ENCODE results near the gene PF4V1.

The PF4V1 gene, protein sequence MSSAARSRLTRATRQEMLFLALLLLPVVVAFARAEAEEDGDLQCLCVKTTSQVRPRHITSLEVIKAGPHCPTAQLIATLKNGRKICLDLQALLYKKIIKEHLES

DNA sequence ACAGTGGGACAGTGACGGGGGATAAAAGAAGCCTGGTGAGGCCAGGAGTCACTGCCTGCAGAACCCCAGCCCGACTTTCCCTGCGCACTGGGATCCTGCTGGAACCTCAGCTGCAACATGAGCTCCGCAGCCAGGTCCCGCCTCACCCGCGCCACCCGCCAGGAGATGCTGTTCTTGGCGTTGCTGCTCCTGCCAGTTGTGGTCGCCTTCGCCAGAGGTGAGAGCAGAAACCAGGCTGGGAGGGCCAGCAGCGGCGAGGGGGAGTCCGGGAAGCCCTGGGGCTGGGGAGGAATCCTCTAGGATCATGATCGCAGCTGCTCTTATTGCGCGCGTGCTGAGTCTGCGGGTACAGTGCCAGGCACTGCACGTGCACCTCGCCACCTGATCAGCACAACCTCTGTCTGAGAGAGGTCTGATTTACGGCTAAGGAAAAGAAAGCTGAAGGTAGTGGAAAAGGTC, at the start of gene PF4V1:
PF4V1 (plus strand) TSS at position 51 of the 459 bp plus-strand sequence; CDS start at position 118, 67 bp downstream.
- no peak for DNase-seq (ENCODE audit: low read depth in 2 of 2)

DNA sequence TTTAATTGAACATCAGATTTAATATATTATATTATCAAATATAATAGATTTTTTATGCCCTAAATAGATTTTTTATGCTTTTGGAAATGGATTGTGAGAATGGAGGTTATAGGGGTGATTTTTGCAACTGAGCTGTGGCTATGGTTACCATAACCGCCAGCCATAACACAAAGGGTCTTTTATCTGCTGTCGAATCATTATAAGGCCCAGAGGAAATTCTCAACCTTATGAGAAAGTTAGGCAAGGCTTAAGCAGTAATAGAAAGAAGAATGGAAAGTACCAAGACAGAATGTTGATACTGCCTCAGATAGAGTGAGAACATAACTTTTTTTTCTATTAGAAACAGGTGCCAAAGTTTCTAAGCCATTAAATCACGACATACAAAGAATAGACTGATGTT, 42.9 kb upstream of the PF4V1 start:
- DNase-seq (ENCODE audit: low read depth in 2 of 2) = no peak

DNA sequence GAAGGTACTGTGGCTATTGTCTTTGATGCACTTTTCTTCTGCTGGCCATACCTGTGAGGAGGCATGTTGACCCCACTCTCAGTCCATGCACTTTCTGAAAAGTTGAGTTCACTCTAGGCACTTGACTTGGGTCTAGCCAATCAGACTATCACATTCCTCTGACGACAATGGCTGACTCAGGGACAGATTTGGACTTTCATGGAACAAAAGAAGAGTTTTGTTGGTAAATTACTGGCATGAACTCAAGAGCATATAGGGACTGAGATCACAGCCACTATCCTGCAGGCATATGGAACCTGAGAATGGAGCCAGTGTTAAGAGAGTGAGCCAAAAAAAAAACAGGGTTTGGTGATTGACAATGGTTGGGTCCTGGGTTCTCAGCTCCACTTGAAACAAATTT, 41.3 kb upstream of the PF4V1 start:
- DNase-seq (ENCODE audit: low read depth in 2 of 2) = no peak

DNA sequence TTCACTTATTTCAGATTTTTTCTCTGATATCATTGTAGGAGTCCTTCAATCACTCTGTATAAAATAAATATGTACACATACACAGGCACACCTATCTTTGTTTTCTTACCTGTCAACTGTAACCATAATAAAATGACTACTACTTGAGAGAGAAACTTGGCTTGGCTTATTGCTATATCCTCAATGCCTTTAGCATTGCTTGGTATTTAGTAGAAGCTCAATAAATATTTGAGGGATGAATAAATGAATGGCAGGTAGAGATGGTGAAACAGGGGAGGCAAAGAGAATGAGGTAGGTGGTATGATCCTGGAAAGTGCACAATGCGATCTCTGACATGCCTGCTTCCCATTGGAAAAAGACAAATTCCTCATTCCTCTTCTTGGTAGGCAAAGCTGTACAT, 38.4 kb upstream of the PF4V1 start:
- no peak for DNase-seq (ENCODE audit: low read depth in 2 of 2)

DNA sequence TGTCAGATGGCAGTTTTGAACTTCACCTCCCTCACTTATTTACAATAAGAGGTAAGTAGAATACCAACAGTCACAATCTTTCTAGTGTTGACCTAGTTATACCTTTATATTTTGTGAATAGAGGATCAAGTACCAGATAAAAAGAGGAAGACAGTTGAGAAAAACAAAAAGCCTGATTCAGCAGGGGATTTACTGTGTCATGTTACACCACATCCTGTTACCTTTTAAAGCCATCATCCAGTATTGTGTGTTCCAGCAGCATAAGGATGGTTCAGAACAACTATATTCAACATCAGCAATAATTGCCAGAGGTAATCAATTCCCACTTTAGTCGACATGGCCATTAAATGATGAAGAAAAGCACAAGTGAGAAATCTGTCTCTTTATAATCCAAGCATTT, 38.0 kb upstream of the PF4V1 start:
- DNase-seq (ENCODE audit: low read depth in 2 of 2) = no peak

DNA sequence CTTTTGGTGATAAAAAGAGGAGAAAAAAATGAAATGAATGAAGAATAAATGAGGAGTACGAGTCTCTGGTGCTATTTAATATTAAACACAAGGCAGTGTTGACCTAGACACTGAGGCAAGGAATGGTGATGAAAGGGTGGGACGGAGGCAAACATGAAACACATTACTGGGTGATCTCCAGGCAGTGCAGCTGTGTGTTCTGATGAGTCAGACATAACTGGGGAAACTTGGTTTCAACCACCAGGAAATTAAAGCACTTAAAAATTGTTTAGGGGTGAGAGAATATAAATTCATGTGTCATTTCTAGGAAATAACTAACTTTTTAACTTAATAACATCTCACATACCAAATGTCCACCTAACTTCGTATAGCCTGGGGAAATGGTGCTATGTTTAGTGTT, 36.3 kb upstream of the PF4V1 start:
- no peak for DNase-seq (ENCODE audit: low read depth in 2 of 2)

DNA sequence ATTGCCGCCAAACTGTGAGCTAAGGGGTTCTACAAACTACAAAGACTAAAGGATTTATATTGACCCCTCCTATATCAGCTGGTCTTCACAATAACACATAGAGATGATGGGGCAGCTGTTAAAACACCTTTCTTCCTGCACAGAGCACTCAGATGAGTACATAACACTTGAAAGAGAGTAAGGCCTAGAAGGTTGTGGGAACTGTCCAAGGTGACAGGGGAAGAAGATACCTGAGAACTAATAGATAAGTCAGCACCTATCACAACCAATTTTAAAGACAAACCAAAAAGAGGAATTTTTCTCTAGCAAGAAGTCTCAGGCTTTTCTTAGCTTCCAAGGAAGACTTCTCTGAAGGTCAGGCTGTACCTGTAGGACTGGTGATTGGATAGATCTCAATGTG, 35.8 kb upstream of the PF4V1 start:
- DNase-seq (ENCODE audit: low read depth in 2 of 2) = no peak

DNA sequence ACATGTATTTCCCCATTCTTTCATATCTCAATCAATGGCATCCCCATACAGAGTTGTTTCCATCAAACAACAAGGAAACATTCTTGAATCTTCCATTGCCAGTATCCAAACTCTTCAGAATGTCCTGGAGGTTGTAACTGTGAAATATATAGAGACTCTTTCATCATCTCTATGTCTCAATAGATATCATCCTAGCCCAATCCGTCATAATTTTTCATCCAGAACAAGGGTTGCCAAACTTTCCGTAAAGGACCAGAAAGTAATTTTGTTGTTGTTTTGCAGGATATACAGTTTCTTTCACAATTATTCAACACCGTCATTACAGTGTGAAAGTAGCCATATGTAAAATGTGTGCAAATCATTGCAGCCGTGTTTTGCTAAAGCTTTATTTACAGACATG, 31.8 kb upstream of the PF4V1 start:
- DNase-seq (ENCODE audit: low read depth in 2 of 2) = no peak

DNA sequence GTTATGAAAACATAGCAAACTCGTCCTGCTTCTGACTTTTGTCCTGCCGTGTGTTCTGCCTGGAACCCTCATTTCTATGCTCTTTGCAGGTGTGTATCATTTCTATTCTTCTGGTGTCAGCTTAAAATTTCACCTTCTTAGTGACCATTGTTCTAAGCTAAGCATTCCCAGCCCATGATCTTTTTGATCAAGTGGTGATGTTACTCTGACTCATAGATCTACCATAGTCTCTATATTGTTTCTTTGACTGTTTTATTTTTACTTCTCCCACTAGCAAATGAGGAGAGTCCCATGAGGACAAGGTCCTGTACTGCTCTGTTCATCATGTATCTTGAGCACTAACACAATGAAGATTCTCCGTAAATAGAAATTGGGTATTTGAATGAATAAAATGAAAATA, 30.7 kb upstream of the PF4V1 start:
- no peak for DNase-seq (ENCODE audit: low read depth in 2 of 2)

DNA sequence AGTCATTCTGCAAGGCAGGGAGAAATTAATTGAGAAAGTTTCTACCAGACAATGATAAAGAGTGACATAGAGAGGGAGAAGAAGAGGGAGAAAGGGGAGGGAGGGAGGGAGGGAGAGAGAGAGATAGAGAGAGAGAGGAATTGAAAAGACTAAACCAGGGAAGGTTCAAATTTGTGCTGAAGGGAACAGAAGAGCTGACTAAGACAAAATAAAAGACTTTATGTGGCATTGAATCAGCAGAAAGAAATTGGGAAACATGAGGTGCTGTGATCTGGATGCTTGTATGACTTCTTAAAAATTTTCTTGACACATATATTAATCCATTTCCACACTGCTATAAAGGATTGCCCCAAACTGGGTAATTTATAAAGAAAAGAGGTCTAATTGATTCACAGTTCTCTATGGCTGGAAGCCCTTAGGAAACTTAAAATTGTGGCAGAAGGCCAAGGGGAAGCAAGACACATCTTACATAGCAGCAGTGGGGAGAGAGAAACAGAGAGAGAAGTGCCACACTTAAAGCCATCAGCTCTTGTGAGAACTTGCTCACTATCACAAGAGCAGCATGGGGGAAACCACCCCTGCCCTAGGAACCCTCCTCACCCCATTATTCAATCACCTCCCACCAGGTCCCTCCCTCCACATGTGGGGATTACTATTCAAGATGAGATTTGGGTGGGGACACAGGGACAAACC, 30.1 kb upstream of the PF4V1 start:
- no peak for DNase-seq (ENCODE audit: low read depth in 2 of 2)

DNA sequence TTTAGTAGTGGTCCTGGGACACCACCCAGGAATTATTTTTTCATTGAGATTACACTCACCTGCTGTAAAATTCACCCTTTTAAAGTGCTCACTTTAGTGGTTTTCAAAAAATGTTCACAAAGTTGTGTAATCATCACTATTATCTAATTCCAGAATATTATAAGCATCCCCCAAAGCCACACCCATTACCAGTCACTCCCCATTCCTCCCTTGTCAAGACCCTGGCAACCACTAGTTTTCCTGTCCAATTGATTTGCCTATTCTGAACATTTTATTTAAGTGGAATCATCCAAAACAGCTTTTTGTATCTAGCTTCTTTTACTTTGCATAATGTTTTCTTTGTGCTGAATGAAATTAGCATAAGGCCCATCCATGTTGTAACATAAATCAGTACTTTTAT, 29.3 kb upstream of the PF4V1 start:
- DNase-seq (ENCODE audit: low read depth in 2 of 2) = no peak

DNA sequence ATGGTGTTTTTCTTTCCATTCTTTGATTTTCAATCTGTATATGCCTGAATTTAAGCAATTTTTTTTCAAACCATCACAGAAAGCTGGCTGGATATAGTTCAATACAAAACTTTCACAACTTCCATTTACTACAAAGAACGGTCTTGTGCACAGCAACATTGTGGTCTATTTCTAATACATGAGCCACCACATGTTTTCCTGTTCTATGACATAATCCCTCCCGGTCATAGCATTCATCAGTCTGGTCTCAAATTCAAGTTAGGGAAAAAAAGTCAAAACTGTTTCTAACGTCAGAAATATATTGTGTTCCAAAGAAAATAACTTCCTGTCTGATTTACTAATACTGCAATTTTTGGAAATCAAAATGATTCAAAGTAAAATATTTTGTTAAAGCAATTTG, 24.1 kb upstream of the PF4V1 start:
- no peak for DNase-seq (ENCODE audit: low read depth in 2 of 2)

DNA sequence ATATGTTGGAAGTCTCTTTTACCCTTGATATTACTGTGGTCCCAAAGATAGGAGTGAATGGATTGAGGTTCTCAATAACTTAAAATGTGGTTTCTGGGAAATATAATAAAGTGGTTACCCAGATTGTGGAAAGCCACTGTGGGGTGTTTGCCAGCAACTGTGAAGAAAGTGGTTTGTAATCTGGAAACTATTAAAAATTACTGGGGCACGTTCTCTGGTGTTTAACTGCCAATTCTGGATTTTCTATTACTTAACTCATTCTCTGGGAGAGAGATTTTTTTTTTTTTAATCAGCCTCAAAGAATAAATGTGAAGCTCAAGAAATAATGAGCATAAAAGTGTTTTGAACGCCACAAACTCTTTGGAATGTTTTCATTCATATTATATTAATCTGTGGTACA, 21.5 kb upstream of the PF4V1 start:
- no peak for DNase-seq (ENCODE audit: low read depth in 2 of 2)

DNA sequence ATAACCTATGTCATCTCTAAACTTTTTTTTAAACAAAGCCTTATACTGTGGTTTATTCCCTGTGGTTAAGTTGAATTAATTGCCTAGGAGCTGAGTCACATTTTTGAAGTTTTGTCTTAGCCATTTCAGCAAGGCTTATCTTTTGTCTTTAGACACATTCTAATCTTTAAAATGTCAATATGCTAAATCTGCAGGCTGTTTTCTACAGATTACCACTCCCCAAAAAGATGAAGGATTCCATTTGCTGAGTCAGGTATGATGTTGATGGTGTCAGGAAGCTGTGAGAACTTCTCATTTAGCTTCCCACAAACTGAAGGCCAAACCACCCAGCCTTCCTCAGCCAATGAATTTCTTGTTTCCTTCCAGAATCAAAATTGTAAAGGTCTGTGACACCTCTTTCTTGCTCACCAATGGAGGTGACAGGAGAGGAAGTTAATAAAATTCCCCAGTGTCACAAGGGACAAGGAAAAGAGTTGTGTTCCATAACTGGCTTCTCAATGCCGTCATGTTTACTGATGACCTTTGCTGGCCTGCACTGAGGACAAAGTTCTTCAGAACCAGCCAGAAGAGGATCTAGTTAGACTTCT, 20.4 kb upstream of the PF4V1 start:
- DNase-seq (ENCODE audit: low read depth in 2 of 2) = no peak

DNA sequence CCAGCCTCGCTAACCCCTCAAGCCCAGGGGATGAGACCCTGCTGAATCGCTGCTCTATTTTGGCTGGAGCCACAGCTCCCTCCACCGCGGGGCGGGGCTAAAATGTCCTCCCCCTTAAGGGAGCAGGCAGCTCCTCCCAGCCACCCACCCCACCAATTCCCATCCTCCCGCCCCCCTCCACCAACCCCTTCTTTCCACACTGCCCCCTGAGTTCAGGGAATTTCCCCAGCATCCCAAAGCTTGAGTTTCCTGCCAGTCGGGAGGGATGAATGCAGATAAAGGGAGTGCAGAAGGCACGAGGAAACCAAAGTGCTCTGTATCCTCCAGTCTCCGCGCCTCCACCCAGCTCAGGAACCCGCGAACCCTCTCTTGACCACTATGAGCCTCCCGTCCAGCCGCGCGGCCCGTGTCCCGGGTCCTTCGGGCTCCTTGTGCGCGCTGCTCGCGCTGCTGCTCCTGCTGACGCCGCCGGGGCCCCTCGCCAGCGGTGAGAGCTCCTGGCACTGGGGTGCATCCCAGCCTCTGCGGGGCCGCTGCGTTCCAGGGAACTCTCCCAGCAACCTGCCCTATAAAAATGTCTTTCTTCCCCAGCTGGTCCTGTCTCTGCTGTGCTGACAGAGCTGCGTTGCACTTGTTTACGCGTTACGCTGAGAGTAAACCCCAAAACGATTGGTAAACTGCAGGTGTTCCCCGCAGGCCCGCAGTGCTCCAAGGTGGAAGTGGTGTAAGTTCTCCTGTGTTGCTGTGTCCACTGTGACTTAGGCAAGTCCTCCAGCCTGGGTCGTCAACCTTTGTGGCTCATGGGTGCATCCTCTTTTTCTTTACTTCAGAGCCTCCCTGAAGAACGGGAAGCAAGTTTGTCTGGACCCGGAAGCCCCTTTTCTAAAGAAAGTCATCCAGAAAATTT, 16.5 kb upstream of the PF4V1 start, which contains the start of gene CXCL6:
CXCL6 (plus strand) TSS at position 306 of the 907 bp plus-strand sequence; CDS start at position 379, 73 bp downstream.
- DNase-seq (ENCODE audit: low read depth in 2 of 2) = no peak

DNA sequence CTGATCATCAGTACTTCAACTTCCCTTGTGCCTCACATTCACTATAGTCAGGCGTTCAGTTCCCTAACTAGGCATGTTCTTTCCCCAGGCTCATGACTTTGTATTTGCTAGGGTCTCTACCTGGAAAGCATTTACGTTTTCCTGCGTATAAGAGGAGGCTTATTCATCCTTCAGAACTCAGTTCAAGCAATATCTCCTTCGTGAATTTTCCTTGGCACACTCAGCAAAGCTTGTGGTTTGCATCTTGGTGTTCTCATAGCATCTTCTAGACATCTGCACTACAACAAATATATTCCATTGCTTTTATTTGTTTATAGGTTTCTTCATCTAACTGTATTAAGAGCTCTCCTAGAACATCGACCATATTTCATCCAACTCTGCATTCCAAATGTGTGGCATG, 14.0 kb upstream of the PF4V1 start:
- DNase-seq (ENCODE audit: low read depth in 2 of 2) = no peak

DNA sequence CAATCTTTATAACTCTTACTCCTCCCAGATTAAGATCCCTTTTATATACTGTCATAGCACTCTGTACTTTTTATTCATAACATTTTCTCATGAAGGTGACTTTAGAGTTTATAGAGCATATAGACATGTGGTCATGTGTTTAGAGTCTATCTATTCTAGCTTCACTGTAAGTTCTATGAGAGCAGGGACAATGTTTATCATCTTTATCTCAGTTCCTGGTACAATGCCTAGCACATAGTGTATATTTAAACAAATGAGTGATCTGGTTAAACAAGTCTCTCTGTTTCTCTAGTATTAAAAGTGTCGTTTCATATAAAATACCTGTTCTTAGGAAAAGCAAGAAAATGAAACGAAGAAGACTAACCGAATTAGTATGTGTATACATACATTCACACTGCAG, 13.4 kb upstream of the PF4V1 start:
- no peak for DNase-seq (ENCODE audit: low read depth in 2 of 2)

DNA sequence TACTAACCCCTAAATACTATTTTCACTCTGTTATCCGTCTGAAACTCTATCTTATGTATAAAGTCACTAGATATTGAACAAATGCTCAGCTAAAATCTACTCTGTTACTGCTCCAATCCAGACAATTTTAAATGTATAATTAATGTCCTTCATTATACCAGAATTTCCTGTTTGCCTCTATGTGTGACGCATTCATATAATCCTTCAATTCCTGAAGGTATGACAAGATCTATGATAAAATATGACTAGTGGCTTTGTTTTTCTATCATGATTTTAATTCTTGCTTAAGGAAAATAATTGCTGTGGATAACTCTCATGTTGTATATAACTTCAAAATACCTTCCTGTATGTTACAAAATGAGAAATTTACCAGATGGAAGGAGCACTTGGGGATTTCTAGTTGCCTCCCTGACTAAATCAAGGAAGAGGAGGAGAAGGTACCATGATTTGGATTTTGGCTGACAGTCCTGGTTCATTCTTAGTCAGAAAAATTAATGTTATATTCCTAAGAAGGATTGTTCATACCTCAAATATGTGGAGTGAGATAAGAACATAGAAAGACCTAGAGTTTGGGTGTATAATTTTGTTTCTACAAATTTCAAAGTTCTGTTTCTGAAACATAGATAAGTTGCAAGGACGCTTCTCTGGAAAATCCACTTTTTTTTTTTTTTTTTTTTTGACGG, 11.7 kb upstream of the PF4V1 start:
- no peak for DNase-seq (ENCODE audit: low read depth in 2 of 2)

DNA sequence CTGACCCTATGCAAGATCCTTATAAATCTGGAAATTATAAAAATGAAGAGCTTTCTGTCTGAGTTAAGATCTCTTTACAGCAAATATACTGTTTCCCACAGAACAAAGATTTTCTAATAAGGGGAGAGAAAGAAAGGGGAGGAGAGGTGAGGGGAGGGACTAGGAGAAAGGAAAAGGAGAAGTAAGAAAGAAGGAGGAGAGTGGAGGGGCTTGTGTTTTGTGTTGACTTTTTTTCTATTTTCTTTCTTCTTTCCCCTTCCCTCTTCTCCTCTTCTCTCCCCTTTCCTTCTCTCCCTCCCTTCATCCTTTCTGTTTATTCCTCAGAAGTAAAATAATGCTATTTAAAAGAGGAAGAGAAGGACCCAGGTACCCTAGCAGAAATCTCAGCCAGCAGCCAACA, 10.4 kb upstream of the PF4V1 start:
- no peak for DNase-seq (ENCODE audit: low read depth in 2 of 2)

DNA sequence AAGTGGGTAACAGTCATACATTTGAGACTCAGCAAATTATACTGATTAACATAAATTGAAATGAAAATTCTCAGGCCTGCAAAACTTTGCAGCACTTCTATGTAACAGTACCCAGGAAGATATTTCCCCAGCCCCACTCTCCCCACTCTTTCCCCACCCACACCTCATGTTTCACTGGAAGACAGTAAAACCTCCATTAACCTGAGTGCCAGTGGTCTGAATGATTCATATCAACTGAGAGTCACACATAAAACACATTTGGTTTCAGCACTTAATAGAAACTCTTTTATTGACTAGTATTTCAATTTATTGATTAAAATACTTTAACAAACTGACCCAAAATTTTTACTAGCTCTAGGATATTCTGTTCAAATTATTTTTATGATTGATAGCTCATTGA, 9.7 kb upstream of the PF4V1 start:
- no peak for DNase-seq (ENCODE audit: low read depth in 2 of 2)

DNA sequence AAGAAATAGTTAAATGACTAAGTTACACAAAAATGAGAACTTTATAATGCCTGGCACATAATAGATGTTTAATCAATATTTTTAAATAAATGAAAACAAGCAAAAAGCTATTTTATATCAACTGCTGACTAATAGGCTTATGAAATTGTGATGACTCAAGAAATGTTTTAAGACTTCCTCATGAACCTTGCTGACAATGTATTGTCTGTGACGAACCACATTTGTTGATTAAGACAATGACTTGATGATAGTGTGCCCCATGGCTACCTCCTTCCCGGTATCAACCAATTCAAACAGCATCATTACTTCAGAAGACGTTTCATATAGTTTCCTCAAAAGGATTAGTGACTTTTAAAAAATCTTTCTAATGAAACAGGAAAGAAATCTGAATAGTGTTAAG, 8.8 kb upstream of the PF4V1 start:
- no peak for DNase-seq (ENCODE audit: low read depth in 2 of 2)

DNA sequence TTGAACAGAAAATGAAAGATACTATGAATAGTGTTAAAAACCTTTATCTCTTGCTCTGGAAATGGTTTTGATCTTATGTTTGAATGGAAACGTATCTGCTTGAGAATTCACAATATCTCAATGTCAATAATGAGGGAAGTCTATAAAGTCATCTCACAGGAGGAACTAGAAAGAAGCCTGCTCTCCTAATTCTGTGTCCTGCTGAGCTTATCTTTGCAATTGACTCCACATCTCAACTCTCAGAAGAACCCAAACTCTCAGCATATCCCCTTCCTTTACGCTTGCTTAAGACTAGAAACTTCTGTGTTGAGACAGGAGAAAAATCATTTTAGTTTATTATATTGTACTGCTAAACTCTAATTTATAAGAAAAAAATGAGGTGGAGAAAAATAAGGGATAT, 8.3 kb upstream of the PF4V1 start:
- DNase-seq (ENCODE audit: low read depth in 2 of 2) = no peak
